ENCODE measurements around the gene TMEM94. TPM values are rescaled to one million over a fixed set of nuclear protein-coding genes. Genes with fewer than 3 reads are reported as not detected.
"Not testable (repeated sequence)": the region's sequence is repeated elsewhere in the genome, so short reads cannot be mapped to it uniquely, and the experiment has no call there.

Gene TMEM94
- total RNA-seq, 1 experiment from 2014 or later: 67.0 TPM

DNA sequence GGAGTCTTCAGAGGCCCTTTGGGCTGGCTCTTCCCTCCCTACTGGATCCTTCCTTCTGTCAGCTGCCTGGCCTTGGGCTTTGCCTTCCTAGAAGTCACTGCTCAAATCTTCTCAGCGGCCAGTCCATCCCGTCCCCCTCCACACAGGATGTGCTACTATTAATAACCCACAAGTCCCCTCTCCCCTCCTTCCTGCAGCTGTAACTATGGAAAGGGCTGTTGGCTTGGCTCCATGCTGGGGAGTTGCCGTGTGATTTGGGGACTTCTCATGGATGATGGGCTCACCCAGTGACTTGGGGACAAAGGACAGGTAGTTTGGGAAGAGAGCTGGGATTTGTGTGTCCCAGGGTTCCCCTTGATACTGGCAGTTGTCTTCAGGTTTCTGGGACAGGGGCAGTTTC, 19.4 kb downstream of the TMEM94 start:
- CTCF ChIA-PET: no interaction called here
- H3K4me1 ChIP-seq (ENCODE audit: insufficient read depth, low read length, poor library complexity, severe bottlenecking): no peaks in the 10 kb centered on the region
- POLR2A ChIA-PET (ENCODE audit: low non-redundant PET): interaction anchor here (0.7 kb wide), 1 partner anchor 16 kb away, joined by 7 read pairs; no protein-coding TSS in a partner anchor
- intact Hi-C loops (cut with micrococcal nuclease; ENCODE audit: unreplicated experiment): no loop called here
- no peak for TF ChIP-seq EZH2 (IDR thresholded peaks at IDR 0.05; ENCODE audit: borderline replicate concordance, low read depth, low read length, poor library complexity, severe bottlenecking)
- TF ChIP-seq, protein P1, sequence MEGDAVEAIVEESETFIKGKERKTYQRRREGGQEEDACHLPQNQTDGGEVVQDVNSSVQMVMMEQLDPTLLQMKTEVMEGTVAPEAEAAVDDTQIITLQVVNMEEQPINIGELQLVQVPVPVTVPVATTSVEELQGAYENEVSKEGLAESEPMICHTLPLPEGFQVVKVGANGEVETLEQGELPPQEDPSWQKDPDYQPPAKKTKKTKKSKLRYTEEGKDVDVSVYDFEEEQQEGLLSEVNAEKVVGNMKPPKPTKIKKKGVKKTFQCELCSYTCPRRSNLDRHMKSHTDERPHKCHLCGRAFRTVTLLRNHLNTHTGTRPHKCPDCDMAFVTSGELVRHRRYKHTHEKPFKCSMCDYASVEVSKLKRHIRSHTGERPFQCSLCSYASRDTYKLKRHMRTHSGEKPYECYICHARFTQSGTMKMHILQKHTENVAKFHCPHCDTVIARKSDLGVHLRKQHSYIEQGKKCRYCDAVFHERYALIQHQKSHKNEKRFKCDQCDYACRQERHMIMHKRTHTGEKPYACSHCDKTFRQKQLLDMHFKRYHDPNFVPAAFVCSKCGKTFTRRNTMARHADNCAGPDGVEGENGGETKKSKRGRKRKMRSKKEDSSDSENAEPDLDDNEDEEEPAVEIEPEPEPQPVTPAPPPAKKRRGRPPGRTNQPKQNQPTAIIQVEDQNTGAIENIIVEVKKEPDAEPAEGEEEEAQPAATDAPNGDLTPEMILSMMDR (conservative IDR thresholded peaks at IDR 0.05; ENCODE audit: low read depth, low read length): no peak
- H3K27me3 ChIP-seq (replicated peaks; ENCODE audit: insufficient read depth, low read depth, low read length, poor library complexity): no peaks in the 10 kb centered on the region
- H3K4me3 ChIP-seq (ENCODE audit: low read depth, low read length, poor library complexity, severe bottlenecking): no peak overlapping the region
- BruUV-seq (replicated peaks): no TSS peak
- no peaks in the 10 kb centered on the region for H3K9me3 ChIP-seq (ENCODE audit: low read depth, low read length, poor library complexity, severe bottlenecking)
- no peak overlapping the region for H3K27ac ChIP-seq (ENCODE audit: low read depth, low read length, poor library complexity, severe bottlenecking)
- H3K36me3 ChIP-seq (ENCODE audit: insufficient read depth, low read length, poor library complexity, severe bottlenecking): peaks cover 12% of the 10 kb centered on the region
- DNase-seq (ENCODE audit: low spot score): no peak

GRCh38 chr17:75476271-75476671, 19.8 kb downstream of the TMEM94 start:
- no TSS peak for BruUV-seq (replicated peaks)
- Histone ChIP-seq H3K36me3 (ENCODE audit: insufficient read depth, low read length, poor library complexity, severe bottlenecking) (peaks cover 12% of the 10 kb centered on the region), H3K27ac (ENCODE audit: low read depth, low read length, poor library complexity, severe bottlenecking) (no peak overlapping the region), H3K9me3 (ENCODE audit: low read depth, low read length, poor library complexity, severe bottlenecking) (no peaks in the 10 kb centered on the region), H3K4me3 (ENCODE audit: low read depth, low read length, poor library complexity, severe bottlenecking) (no peak overlapping the region), H3K27me3 (replicated peaks; ENCODE audit: insufficient read depth, low read depth, low read length, poor library complexity) (no peaks in the 10 kb centered on the region), H3K4me1 (ENCODE audit: insufficient read depth, low read length, poor library complexity, severe bottlenecking) (no peaks in the 10 kb centered on the region)
- ChIA-PET POLR2A (ENCODE audit: low non-redundant PET) (interaction anchor here (0.7 kb wide), 1 partner anchor 16 kb away, joined by 7 read pairs; no protein-coding TSS in a partner anchor), CTCF (no interaction called here)
- TF ChIP-seq, protein P1 (conservative IDR thresholded peaks at IDR 0.05; ENCODE audit: low read depth, low read length): no peak
- TF ChIP-seq EZH2 (IDR thresholded peaks at IDR 0.05; ENCODE audit: borderline replicate concordance, low read depth, low read length, poor library complexity, severe bottlenecking): no peak
- no peak for DNase-seq (ENCODE audit: low spot score)
- intact Hi-C loops (cut with micrococcal nuclease; ENCODE audit: unreplicated experiment): no loop called here

DNA sequence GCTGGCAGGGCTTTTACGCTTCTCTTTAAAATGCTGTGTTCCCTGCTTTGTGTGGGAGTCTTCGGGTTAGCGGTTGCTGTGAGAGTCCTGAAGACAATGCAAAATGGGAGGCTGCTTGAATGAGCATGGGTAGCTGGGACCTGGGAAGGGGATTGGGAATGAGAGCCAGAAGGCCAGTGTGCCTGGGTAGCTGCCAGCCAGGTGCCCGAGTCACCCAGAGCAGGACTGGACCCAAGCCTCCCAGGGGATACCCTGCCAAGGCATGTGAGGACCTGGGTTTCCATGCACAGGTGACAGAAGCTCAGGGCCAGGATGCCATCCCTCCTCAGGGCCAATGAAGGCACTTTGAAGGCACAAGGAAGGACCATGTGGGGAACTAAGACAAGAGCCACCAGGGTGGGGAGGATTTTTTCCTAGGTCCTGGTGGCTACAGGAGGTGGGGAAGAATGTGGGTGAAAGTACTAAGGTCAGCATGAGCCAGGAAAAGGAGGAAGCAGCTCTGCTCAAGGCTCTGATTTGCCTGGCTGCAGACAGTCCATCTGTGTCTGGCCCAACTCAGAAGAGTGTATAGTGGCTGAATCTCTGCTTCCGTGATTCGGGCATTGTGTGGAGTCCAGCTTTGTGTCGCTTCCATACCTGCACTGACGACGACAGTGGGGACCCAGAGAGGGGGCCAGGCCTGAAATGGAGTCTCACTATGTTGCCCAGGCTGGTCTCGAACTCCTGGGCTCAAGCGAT, 20.5 kb downstream of the TMEM94 start:
- no peak overlapping the region for H3K27ac ChIP-seq (ENCODE audit: low read depth, low read length, poor library complexity, severe bottlenecking)
- TF ChIP-seq EZH2 (IDR thresholded peaks at IDR 0.05; ENCODE audit: borderline replicate concordance, low read depth, low read length, poor library complexity, severe bottlenecking): no peak
- TF ChIP-seq, protein P1 (conservative IDR thresholded peaks at IDR 0.05; ENCODE audit: low read depth, low read length): no peak

GRCh38 chr17:75477490-75477862, 21.0 kb downstream of the TMEM94 start:
- CTCF ChIA-PET: interaction anchor here (0.7 kb wide), 1 partner anchor 10 kb away, joined by 4 read pairs; no protein-coding TSS in a partner anchor
- H3K9me3 ChIP-seq (ENCODE audit: low read depth, low read length, poor library complexity, severe bottlenecking); DNase-seq (ENCODE audit: low spot score); H3K27ac ChIP-seq (ENCODE audit: low read depth, low read length, poor library complexity, severe bottlenecking); H3K27me3 ChIP-seq (replicated peaks; ENCODE audit: insufficient read depth, low read depth, low read length, poor library complexity); POLR2A ChIA-PET (ENCODE audit: low non-redundant PET); intact Hi-C loops (cut with micrococcal nuclease; ENCODE audit: unreplicated experiment); H3K36me3 ChIP-seq (ENCODE audit: insufficient read depth, low read length, poor library complexity, severe bottlenecking); H3K4me1 ChIP-seq (ENCODE audit: insufficient read depth, low read length, poor library complexity, severe bottlenecking); H3K4me3 ChIP-seq (ENCODE audit: low read depth, low read length, poor library complexity, severe bottlenecking); BruUV-seq (replicated peaks): not testable (repeated sequence)

More for the DNA sequence above, 20.5 kb downstream of the TMEM94 start:
- Histone ChIP-seq H3K4me3 (ENCODE audit: low read depth, low read length, poor library complexity, severe bottlenecking) (no peak overlapping the region), H3K9me3 (ENCODE audit: low read depth, low read length, poor library complexity, severe bottlenecking) (no peaks in the 10 kb centered on the region), H3K36me3 (ENCODE audit: insufficient read depth, low read length, poor library complexity, severe bottlenecking) (peaks cover 12% of the 10 kb centered on the region), H3K4me1 (ENCODE audit: insufficient read depth, low read length, poor library complexity, severe bottlenecking) (no peaks in the 10 kb centered on the region), H3K27me3 (replicated peaks; ENCODE audit: insufficient read depth, low read depth, low read length, poor library complexity) (no peaks in the 10 kb centered on the region)
- no peak for DNase-seq (ENCODE audit: low spot score)
- intact Hi-C loops (cut with micrococcal nuclease; ENCODE audit: unreplicated experiment): no loop called here
- POLR2A ChIA-PET (ENCODE audit: low non-redundant PET): interaction anchor here (0.7 kb wide), 1 partner anchor 17 kb away, joined by 7 read pairs; no protein-coding TSS in a partner anchor
- CTCF ChIA-PET: interaction anchor here (0.7 kb wide), 1 partner anchor 11 kb away, joined by 4 read pairs; no protein-coding TSS in a partner anchor
- no TSS peak for BruUV-seq (replicated peaks)

All from A673 (cell line).